Skeletal muscle cell (primary cell): Measurements from ENCODE around the gene KRT6B.
A peak's percentile ranks its signal among the peaks of the same experiment; 100 is the strongest.
"Not testable (repeated sequence)": the region's sequence is repeated elsewhere in the genome, so short reads cannot be mapped to it uniquely, and the experiment has no call there.

Experiments used
- DNase-seq: peaks from one replicate; pipeline ENCODE4 v3.0.0-alpha.2; 2010; ENCODE audit warnings: low read depth
- H3K4me3 ChIP-seq: 2 replicates; pipeline ENCODE4 v1.5.1; 2011; ENCODE audit warnings: low read depth, mild to moderate bottlenecking, control low read depth, low read length, moderate library complexity

KRT6B gene

DNA sequence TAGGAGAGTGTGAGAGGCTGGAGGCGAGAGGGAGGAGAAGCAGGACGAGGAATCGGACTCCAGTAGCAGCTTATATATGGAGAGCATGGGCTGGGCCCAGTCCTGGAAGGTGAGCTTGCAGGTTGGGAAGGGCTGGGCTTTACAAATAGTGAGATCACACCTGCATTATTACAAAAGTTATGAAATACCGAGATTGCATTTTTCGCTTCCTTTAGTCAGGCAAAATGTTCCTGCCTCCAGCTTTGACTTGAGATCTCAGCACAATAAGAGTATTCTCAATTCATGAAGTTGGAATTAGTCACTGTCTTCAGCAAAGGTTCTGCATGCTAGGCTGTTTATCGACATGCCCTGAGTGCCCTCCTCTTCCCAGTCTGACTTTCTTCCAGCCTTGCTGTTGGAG, at the start of gene KRT6B:
Gene KRT6B (minus strand): TSS at position 46 of the 400 bp plus-strand sequence. CDS start 68 bp downstream, outside the sequence.
- H3K4me3 ChIP-seq = no peak within 1 kb of the TSS
- DNase-seq = no peak

DNA sequence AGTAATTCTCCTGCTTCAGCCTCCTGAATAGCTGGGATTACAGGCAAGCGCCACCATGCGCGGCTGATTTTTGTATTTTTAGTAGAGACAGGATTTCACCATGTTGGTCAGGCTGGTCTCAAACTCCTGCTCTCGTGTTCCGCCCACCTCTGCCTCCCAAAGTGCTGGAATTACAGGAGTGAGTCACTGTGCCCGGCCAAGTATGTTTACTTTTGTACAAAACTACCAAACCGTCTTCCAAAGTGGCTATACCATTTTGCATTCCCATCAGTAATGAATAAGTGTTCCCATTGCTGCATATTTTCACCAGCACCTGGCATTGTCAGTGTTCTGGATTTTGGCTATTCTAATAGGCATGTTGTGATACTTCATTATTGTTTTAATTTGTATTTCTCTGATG, 49.5 kb upstream of the KRT6B start:
- no peak overlapping the region for H3K4me3 ChIP-seq
- no peak for DNase-seq

DNA sequence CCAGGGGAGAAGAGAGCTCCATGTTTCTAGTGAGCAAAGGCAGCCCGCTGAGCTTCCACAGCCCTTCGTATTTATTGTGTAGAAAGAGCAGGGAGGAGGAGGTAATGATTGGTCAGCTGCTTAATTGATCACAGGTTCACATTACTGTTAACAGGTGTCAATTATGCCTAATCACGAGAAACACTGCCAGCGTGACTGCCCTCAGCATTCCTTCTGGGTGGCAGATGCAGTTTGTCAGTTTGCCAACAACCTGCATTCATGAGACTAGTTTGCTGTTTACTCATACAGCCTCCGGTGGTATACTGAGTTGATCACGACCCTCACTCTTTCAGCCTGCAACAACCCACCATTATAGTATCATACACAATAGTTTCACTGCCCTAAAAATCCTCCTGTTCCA, 48.6 kb upstream of the KRT6B start:
- H3K4me3 ChIP-seq, DNase-seq: not testable (repeated sequence)

DNA sequence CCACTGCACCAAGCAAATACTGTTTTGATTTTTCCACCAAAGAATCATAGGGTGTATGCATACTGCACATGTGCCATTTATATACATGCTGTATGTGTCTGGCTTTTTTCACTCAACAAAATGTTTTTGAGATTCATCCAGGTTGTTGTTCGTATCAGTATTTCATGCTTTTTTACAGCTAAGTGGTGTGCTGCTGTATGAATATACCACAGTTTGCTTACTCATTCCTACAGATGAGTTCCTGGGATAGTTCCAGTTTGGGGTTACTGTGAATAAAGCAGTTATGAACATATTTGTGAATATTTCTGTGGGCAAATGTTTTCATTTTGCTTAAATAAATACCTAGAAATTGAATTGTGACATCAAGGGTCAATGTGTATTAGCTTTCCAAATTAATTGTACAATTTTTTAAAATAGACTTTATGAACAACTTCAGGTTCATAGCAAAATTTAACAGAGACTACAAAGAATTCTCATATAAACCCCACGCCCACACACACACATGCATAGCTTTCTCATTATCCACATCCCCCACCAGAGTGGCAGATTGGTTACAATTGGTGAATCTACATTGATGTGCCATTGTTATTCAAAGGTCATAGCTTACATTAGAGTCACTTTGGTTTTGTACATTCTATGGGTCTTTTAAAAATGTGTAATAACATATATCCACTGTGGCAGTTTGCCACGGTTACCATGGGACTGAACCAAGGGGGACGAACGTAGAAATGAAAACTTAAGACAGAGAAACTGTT, 48.0 kb upstream of the KRT6B start:
- H3K4me3 ChIP-seq = no peak overlapping the region
- DNase-seq = no peak

DNA sequence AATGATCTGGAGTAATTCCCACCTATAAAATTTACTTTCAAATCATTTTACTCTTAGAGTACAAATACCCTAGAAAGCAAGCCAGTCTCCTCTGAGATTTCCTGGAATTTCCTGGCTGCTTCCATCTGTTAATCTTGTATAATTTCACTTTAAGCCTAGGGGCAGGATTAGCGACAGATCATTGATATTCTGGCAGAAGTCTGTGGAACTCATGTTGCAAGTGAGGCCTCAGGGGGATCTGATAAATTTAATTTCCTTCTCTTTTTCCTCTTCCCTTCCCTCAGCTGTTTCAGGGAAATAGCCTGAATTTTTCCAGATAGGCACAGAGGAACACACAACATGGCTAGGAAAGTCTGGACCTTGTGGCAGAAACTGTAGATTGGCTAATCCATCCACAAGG, 47.0 kb upstream of the KRT6B start:
- no peak for DNase-seq
- no peak overlapping the region for H3K4me3 ChIP-seq

DNA sequence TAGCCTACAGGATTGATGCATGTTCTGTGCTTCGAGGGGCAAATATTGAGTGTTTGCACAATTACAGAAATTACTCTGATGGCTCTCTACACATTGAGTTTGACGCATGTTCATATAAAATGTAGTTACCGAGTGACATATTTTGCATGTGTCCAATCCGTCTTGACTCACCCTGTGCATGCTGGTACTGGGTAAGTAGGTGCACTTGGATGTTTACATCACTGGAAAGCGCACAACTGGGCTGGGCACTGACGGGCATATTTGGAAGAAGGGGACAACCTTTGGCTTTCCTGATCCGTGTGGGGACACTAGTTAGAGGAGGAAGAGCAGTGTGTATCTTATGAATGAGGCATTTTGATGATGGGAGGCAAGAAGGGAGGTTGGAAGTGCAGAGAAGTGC, 46.0 kb upstream of the KRT6B start:
- no peak for DNase-seq
- no peak overlapping the region for H3K4me3 ChIP-seq

DNA sequence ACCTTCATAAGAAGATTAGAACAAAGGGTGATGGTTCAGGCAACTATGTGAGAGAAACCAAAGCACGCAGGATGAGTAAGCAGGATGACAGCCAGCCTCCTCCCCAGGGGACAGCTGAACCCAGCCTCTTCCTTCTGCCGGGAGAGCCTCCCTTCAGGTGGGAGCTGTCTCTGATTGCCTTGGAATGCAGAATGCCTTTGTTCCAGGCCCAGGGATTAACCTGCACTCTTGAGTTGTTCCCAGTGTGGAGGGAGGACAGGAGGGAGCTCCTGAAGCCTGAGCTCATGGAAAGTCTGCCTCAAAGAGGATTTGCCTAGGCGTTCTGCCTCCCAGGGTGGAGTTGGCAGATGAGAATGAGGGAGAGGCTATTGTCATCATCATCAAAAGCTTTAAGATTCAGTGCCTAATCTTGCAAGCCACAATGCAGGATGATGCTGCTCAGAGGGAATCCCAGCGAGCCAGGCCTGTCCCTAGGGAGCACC, 44.7 kb upstream of the KRT6B start:
- peak; percentile 64 for DNase-seq
- H3K4me3 ChIP-seq = no peak overlapping the region

DNA sequence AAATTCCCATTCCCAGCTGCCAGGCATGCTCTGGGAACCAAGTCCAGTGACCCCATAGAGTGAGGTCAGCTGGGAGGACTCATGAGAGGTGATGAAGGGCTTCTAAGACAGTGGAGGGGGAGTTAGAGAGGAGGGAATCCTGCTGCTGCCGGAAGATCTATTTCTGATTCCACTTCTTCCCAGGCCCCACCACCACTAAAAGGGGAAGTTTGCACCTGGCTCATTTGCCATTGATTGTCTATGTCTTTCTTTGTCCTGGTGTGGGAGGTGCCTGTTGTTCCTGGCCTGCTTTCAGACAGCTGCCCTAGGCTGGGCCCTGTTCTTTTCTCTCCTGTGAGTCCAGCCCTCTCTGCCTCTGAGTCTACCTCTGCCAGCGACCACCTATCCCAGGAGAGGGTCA, 44.1 kb upstream of the KRT6B start:
- H3K4me3 ChIP-seq = no peak overlapping the region
- no peak for DNase-seq

DNA sequence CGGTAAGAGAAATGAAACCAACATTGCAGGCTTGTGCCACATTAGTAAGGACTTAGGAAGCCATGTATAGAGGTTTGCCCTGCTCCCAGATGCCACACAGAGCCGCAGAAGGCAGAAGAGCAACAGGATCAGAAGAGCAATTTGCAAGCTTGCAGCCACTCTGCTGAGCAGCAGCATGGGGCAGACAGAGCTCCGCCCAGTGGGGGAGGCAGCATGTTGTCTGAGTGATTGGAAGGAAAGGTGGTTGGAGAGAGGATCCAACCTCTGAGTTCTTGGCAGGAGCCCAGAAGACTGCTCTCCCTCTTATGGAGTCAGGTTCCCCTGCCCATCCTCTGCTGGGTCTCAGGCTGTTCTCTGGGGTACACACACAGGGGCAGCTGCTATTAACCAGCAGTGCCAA, 43.4 kb upstream of the KRT6B start:
- no peak overlapping the region for H3K4me3 ChIP-seq
- DNase-seq = no peak

DNA sequence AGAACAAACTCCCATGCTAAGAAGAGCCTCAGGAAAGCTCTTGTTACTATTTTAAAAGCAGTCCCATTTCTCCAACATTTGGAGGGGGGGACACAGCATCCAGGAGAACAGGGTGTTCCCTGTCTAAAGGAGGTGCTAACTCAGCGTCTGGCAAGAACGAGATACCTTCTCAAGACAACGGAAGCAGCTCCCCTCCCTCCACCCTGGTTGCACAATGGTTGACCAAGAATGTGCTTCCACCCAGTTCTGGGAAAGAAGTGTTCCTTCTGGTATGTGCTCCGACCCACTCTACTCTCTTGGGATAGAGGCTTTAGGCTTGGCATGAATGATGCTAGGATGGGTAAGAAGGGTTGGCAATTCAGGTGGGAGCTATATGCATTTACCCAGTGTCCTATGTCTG, 42.6 kb upstream of the KRT6B start:
- peak; percentile 76 for DNase-seq
- H3K4me3 ChIP-seq = no peak overlapping the region

DNA sequence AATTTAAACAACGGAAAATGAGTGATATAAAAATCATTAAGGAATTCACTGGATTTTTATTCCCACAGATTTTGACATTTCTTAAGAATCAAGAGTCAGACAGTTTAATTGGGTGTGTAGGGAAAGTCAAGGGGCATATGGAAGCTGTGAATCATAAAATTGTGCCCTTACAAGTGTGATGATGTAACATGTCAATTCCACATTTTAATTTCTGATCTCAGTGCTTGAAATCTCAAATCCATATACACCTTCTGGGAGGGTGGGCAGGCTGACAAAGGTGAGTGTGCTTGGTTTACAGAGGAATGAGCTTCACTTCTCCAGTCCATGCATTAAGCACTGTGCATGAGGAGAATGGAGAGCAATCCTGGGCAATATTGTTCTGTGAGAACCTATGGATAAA, 42.2 kb upstream of the KRT6B start:
- no peak for DNase-seq
- H3K4me3 ChIP-seq = no peak overlapping the region

DNA sequence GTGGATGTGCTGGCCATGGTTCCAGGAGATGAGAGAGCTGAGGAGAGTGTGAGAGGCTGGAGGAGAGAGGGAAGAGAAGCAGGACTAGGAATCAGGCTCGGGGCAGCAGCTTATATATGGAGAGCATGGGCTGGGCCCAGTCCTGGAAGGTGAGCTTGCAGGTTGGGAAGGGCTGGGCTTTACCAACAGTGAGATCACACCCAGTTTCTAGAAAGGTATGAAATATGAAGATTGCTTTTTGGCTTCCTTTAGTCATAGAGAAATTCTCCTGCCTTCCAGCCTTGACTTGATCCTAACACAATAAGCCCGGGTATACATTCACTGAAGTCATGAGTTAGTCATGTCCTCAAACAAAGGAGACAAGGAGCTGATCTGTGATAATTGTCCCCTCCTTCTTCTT, 41.2 kb upstream of the KRT6B start, which contains the start of gene KRT6A:
Gene KRT6A (minus strand): TSS at position 86 of the 400 bp plus-strand sequence. CDS start 69 bp downstream, at position 17.
- H3K4me3 ChIP-seq = no peak within 1 kb of the TSS

DNA sequence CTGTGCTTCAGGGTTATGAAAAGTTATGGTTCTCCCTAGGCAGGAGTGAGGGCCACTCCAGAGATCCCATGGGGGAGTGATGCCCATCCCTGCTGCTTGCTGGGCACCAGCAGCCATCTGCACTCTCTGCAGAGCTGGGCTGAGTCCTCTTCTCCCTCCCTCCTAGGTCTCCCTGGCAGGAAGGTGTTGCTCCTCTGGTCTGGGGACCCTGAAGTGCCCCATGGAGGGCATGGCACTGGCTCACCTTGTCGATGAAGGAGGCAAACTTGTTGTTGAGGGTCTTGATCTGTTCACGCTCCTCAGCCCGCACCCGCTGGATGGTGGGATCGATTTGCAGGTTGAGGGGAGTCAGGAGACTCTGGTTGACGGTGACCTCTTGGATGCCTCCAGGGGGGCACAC, 40.5 kb upstream of the KRT6B start:
- not testable (repeated sequence) for DNase-seq, H3K4me3 ChIP-seq

More for the DNA sequence above, 41.2 kb upstream of the KRT6B start, which contains the start of gene KRT6A:
- DNase-seq = no peak

DNA sequence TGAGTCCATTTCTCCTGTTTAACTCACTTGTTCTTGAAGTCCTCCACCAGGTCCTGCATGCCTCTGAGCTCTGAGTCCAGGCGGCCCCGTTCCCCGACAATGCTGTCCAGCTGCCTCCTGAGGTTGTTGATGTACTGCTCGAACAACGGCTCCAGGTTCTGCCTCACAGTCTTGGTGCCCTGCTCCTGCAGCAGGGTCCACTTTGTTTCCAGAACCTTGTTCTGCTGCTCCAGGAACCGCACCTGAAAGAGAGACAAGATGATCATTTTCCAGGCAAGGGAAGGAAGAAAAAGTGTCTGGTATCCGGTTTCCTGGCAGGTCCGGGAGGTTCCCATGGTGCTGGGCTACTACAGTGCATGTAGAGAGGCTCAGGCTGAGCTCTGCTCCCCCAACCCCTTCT, 39.5 kb upstream of the KRT6B start:
- DNase-seq, H3K4me3 ChIP-seq: not testable (repeated sequence)

DNA sequence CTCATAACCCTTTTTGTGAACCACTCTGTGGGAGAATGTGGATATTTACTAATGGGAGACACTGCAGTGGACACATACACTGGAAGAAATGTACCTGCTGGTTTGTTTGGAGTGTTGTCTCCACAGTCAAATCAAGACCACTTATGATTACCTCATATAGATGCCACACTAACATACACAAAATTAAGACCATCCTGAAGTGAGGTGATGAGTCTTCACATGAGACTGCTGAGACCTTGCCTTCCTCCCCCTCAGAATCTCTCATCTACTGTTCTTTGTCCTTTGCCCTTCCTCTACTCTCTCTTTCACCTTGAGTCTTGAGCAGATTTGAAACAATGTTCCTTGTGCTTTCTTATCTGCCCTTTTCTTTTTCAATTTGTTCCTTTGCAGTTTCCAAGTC, 36.8 kb upstream of the KRT6B start:
- no peak overlapping the region for H3K4me3 ChIP-seq
- DNase-seq = no peak

DNA sequence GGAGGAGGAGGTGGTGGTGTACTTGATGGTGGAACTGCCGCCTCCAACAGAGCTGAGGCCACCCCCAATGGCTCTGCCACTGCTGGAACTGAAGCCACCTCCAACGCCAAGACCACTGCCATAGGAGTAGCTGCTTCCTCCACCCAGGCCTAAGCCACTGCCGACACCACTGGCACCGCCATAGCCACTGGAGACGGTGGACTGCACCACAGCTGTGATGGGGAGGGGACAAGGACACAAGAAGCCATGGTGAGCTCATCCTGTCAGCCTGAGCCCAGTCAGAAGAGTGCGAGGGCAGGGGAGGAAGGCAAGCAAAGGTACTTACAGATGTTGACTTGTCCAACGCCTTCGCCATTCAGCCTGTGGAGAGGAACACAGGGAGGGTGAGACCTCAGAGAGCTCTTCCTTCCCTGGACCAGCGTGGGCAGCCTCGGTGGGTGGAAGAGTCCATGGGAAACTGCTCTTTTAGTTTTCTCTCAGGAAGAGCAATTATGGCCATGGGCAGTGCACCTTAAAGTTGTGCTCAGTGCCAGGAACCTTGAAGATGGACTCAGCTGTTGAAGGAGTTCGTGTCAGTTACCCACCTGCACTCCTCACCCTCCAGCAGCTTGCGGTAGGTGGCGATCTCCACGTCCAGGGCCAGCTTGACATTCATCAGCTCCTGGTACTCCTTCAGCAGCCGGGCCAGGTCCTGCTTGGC, 35.9 kb upstream of the KRT6B start:
- DNase-seq, H3K4me3 ChIP-seq: not testable (repeated sequence)

DNA sequence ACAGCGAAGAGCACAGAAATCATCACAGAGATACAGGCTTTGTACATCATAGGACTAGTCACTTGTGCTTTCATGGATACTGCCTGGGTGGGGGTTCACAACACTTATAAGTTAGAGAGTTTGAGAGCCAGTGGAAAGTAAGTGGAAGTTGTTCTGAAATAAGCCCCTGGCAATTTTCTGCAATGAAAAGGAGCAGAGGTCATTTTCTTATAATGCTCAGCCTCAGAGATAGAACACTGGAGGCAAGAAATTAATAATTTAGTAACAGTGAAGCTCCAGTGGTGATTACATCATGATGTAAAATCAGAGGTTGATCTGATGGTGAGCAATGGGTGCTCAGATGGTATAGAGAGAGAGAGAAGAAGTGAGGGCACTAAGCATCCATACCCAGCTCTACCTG, 35.3 kb upstream of the KRT6B start:
- no peak for DNase-seq
- no peak overlapping the region for H3K4me3 ChIP-seq

DNA sequence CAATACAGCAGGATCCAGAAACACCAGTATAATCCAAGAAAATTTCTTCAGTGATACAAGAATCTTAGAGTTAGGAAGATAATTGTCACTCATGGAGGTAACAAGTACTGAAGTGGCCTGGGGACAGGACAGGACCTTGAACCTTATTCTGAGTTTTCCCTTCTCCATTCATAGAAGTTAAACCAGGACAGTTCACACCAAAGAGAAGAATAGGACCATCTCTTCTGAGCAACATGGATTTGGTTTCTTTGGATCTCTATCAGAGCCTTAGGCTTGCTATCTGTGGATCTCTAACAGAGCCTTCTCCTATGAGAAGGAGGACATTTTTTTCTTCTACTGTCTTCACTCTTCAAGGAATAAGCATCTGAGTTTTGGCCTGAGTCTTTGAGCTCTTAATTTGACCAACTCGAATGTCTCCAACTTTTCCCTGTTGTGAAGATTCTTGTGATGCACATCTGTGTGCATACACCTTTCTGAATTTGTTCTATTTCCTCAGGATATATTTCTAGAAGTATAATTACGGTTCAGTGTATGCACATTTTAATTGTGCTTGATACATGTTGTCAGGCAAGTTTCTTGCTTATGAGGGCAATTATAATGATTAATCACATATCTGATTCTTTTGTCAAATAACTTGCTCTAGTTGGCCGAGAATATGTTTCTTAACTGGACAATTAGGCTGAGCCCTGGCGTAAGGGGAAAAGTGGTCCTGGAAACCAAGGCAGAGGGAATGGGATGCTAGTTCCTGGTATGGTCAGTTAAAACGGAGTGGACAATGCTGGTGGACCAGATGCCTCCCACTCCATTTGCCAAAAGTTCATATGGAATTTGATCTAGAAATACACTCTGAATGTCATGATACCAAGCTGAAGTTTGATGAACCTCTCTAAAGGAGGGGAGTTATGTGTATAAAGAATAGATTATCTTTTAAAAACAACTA, 34.5 kb upstream of the KRT6B start:
- DNase-seq = no peak
- no peak overlapping the region for H3K4me3 ChIP-seq

DNA sequence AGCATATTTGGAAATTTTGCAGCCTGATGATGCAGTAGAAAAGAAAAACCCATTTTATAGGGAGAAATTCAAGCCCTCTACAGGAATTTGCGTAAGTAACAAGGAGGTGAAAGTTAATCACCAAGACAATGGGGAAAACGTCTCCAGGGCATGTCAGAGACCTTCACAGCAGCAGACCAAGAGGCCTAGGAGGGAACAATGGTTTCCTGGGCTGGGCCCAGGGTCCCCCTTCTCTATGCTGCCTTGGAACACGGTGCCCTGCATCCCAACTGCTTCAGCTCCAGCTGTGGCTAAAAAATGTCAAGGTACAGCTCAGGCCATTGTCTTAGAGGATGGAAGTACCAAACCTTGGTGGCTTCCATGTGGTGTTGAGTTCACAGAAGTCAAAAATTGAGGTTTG, 28.1 kb upstream of the KRT6B start:
- no peak overlapping the region for H3K4me3 ChIP-seq
- DNase-seq = no peak

DNA sequence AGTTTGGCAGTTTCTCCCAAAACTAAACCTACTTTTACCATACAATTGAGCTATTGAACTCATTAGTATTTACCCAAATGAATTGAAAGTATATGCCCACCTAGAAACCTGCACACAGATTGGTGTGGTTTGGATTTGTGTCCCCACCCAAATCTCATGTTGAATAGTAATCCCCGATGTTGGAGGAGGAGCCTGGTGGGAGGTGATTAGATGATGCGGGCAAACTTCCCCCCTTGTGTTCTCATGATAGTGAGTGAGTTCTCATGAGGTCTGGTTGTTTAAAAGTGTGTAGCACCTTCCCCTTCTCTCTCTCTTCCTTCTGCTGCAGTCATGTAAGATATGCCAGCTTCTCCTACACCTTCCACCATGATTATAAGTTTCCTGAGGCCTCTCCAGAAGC, 25.7 kb upstream of the KRT6B start:
- no peak overlapping the region for H3K4me3 ChIP-seq
- no peak for DNase-seq
